ENCODE results near the gene ATG3.

DNA sequence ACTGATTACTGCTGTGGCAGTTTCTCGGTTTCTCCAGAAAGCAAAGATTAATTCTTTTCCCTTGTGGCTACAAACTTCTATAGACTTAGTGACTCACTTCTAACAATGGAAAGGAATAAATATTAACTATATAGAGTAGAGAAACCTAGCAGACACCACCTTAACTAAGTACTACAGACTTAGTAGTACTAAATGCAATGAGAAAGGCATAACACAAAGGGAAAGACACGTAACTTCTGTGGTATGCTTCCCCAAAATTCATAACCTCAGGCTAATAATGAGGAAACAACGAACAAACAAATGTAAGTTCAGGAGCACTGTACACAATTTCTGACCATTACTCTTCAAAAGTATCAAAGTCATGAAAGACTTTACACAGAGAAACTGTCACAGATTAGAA lies 31.2 kb downstream of the ATG3 start:
- TF ChIP-seq, protein P1, sequence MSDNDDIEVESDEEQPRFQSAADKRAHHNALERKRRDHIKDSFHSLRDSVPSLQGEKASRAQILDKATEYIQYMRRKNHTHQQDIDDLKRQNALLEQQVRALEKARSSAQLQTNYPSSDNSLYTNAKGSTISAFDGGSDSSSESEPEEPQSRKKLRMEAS (CRISPR knock-in tag; IDR thresholded peaks at IDR 0.05): no peak
- TF ChIP-seq SP1 (CRISPR knock-in tag; conservative IDR thresholded peaks at IDR 0.05) (no peak), NR1H2 (CRISPR knock-in tag; IDR thresholded peaks at IDR 0.05) (no peak), NFE2L1 (CRISPR knock-in tag; IDR thresholded peaks at IDR 0.05) (no peak), ZNF121 (CRISPR knock-in tag; IDR thresholded peaks at IDR 0.05) (no peak)
- TF ChIP-seq, protein P2, sequence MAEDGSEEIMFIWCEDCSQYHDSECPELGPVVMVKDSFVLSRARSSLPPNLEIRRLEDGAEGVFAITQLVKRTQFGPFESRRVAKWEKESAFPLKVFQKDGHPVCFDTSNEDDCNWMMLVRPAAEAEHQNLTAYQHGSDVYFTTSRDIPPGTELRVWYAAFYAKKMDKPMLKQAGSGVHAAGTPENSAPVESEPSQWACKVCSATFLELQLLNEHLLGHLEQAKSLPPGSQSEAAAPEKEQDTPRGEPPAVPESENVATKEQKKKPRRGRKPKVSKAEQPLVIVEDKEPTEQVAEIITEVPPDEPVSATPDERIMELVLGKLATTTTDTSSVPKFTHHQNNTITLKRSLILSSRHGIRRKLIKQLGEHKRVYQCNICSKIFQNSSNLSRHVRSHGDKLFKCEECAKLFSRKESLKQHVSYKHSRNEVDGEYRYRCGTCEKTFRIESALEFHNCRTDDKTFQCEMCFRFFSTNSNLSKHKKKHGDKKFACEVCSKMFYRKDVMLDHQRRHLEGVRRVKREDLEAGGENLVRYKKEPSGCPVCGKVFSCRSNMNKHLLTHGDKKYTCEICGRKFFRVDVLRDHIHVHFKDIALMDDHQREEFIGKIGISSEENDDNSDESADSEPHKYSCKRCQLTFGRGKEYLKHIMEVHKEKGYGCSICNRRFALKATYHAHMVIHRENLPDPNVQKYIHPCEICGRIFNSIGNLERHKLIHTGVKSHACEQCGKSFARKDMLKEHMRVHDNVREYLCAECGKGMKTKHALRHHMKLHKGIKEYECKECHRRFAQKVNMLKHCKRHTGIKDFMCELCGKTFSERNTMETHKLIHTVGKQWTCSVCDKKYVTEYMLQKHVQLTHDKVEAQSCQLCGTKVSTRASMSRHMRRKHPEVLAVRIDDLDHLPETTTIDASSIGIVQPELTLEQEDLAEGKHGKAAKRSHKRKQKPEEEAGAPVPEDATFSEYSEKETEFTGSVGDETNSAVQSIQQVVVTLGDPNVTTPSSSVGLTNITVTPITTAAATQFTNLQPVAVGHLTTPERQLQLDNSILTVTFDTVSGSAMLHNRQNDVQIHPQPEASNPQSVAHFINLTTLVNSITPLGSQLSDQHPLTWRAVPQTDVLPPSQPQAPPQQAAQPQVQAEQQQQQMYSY (CRISPR knock-in tag; IDR thresholded peaks at IDR 0.05): no peak
- TF ChIP-seq, protein P3, sequence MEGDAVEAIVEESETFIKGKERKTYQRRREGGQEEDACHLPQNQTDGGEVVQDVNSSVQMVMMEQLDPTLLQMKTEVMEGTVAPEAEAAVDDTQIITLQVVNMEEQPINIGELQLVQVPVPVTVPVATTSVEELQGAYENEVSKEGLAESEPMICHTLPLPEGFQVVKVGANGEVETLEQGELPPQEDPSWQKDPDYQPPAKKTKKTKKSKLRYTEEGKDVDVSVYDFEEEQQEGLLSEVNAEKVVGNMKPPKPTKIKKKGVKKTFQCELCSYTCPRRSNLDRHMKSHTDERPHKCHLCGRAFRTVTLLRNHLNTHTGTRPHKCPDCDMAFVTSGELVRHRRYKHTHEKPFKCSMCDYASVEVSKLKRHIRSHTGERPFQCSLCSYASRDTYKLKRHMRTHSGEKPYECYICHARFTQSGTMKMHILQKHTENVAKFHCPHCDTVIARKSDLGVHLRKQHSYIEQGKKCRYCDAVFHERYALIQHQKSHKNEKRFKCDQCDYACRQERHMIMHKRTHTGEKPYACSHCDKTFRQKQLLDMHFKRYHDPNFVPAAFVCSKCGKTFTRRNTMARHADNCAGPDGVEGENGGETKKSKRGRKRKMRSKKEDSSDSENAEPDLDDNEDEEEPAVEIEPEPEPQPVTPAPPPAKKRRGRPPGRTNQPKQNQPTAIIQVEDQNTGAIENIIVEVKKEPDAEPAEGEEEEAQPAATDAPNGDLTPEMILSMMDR (IDR thresholded peaks at IDR 0.05): no peak
- TF ChIP-seq, protein P4, sequence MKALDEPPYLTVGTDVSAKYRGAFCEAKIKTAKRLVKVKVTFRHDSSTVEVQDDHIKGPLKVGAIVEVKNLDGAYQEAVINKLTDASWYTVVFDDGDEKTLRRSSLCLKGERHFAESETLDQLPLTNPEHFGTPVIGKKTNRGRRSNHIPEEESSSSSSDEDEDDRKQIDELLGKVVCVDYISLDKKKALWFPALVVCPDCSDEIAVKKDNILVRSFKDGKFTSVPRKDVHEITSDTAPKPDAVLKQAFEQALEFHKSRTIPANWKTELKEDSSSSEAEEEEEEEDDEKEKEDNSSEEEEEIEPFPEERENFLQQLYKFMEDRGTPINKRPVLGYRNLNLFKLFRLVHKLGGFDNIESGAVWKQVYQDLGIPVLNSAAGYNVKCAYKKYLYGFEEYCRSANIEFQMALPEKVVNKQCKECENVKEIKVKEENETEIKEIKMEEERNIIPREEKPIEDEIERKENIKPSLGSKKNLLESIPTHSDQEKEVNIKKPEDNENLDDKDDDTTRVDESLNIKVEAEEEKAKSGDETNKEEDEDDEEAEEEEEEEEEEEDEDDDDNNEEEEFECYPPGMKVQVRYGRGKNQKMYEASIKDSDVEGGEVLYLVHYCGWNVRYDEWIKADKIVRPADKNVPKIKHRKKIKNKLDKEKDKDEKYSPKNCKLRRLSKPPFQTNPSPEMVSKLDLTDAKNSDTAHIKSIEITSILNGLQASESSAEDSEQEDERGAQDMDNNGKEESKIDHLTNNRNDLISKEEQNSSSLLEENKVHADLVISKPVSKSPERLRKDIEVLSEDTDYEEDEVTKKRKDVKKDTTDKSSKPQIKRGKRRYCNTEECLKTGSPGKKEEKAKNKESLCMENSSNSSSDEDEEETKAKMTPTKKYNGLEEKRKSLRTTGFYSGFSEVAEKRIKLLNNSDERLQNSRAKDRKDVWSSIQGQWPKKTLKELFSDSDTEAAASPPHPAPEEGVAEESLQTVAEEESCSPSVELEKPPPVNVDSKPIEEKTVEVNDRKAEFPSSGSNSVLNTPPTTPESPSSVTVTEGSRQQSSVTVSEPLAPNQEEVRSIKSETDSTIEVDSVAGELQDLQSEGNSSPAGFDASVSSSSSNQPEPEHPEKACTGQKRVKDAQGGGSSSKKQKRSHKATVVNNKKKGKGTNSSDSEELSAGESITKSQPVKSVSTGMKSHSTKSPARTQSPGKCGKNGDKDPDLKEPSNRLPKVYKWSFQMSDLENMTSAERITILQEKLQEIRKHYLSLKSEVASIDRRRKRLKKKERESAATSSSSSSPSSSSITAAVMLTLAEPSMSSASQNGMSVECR (CRISPR knock-in tag; IDR thresholded peaks at IDR 0.05; ENCODE audit: borderline replicate concordance): no peak
- TF ChIP-seq, protein P5, sequence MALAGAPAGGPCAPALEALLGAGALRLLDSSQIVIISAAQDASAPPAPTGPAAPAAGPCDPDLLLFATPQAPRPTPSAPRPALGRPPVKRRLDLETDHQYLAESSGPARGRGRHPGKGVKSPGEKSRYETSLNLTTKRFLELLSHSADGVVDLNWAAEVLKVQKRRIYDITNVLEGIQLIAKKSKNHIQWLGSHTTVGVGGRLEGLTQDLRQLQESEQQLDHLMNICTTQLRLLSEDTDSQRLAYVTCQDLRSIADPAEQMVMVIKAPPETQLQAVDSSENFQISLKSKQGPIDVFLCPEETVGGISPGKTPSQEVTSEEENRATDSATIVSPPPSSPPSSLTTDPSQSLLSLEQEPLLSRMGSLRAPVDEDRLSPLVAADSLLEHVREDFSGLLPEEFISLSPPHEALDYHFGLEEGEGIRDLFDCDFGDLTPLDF (CRISPR knock-in tag; IDR thresholded peaks at IDR 0.05): no peak
